Measurements from ENCODE around the gene RNF208.
"Not testable (repeated sequence)": the region's sequence is repeated elsewhere in the genome, so short reads cannot be mapped to it uniquely, and the experiment has no call there.

Gene RNF208

DNA sequence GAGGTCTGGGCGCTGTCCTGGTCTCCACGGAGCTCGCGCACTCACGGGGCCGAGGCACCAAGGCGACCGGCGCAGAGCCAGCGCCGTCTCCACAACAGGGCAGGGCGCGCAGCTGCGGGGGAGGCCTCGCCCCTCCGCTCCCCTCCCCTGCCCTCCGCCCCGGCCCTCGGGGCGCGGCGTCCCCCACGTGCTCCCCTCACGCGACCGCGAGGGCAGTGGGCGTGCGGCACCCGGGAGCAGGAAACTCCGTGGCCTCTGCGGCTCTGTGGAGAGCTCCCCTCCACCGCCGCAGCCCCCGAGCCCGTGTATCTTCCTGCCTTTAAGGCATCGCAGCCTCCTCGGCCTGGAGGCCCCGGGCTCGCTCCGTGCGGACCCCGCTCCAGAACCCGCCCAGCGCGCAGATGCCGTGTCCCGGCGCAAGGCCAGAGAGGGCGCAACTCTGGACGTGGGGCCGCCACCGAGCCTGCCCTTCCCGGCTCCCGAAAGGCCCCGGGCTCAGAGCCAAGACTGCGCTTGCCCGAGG is 18.3 kb upstream of the RNF208 start:
- DNase-seq (ENCODE audit: low read depth in 3 of 3): peak in 2 of 3 experiments; percentile 51 to 66

DNA sequence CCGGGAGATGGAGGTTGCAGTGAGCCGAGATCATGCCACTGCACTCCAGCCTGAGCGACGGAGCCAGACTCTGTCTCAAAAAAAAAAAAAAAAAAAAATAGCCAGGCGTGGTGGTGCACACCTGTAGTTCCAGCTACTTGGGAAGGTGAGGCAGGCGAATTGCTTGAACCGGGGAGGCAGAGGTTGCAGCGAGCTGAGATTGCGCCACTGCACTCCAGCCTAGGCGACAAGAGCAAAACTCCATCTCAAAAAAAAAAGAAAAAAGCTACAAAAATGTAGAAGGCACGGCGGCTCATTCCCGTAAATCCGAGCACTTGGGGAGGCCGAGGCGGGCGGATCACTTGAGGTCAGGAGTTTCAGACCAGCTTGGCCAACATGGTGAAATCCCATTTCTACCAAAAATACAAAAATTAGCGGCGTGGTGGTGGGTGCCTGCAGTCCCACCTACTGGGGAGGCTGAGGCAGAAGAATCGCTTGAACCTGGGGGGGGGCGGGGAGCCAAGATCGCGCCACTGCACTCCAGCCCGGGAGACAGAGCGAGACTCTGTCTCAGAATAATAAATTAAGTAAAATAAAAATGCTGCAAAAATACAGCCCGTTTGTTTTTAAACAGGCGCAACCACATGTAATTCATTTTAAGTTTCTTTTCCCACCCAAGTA is 17.6 kb upstream of the RNF208 start:
- DNase-seq (ENCODE audit: low read depth in 3 of 3): not testable (repeated sequence)

DNA sequence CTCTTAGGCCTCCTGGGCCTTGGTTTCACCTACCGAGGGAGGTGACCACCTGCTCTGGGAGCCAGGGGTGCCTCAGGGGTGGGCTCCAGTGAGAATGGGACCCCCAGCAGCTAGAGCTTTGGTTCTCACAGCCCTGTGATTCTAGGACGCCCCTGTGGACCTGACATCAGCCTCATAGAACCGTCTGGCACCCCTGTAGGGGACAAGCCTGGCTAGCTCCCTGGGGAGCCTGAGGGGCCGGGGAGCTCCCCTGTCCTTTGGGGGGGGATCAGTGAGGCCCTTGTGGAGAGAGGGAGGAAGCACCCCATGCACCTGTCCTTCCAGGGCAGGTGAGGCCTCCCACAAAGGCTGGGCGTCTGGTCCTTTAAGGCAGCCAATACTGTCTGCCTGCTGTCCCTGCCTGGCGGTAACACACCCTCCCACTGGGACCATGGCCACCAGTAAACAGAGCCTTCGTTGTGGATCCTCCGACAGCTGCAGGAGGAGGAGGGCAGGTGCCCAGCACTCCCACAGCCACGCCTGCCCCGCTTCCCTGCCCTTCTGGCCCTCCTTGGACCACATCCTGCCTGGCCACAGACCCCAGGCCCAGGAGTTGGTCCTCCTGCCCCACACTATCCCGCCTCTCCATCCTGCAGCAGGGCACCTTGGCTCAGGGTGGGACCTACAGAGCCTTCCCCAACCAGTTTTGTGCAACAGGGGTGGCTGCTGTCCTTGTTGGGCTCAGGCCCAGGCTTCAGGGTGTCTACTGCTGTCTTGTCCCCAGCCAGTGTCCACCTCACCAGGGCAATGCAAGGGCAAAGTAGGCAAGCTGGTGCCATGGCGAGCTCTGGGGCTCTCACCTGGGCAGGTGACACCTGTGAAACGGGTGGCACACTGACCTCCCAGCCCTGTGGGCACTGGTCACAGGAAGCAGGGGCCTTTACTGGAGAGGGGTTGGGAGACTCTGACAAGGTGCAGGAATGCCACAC is 16.0 kb upstream of the RNF208 start:
- DNase-seq (ENCODE audit: low read depth in 3 of 3): no peak

DNA sequence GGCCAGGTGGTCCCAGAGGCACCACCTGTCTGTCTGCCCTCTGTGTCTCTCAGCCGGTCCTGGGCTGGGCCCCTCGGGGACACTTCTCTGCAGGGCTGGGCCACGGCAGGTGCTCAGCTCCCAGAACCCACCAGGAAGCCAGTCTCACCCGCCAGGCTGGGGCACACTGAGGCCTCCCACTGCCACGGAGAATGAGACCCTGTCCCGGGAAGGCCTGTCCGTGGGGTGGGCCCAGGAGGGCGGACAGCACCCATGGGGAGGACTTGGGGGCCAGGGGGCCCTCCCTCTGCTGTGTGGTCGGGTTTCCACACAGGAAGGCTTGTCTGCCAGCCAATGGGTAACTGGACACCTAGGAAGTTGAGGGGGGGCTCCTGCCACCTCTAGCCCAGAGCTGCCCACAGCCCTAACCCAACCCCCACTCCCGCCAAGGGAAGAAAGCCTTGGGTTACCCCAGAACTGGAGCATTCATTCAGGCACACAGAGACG is 14.9 kb upstream of the RNF208 start:
- no peak for DNase-seq (ENCODE audit: low read depth in 3 of 3)

DNA sequence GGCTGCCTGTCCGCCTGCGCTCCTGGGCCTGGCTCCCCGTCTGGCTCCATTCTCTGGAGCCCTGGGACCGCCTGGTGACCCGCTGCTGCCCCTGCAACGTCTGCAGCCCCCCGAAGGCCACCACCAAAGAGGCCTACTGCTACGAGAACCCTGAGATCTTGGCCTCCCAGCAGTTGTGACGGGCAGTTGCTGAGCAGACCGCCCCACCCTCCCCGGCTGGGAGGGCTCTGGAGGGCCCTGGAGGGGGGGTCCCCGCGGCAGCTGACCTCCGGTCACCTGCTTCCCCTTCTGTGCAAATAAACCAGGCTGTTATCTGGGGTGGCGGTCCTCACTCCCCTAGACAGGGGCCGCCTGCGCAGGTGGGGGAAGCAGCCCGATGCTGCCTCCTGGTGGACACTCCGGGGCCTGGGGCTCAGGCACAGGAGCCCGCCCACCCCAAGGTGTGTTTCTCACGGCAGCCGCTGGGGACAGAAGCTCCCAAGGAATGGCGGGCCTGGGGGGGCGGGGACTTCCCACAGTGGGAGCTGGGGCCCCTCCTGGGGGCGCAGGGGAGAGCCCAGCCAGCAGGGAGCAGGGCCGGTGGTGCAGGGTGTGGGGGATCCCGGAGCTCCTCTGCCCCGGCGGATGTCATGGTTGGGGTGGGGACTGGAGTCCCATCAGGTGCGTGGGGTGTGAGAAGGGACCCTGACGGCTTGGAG is 14.3 kb upstream of the RNF208 start:
- peak; percentile 84 to 90 (median 86) for DNase-seq (ENCODE audit: low read depth in 3 of 3)

DNA sequence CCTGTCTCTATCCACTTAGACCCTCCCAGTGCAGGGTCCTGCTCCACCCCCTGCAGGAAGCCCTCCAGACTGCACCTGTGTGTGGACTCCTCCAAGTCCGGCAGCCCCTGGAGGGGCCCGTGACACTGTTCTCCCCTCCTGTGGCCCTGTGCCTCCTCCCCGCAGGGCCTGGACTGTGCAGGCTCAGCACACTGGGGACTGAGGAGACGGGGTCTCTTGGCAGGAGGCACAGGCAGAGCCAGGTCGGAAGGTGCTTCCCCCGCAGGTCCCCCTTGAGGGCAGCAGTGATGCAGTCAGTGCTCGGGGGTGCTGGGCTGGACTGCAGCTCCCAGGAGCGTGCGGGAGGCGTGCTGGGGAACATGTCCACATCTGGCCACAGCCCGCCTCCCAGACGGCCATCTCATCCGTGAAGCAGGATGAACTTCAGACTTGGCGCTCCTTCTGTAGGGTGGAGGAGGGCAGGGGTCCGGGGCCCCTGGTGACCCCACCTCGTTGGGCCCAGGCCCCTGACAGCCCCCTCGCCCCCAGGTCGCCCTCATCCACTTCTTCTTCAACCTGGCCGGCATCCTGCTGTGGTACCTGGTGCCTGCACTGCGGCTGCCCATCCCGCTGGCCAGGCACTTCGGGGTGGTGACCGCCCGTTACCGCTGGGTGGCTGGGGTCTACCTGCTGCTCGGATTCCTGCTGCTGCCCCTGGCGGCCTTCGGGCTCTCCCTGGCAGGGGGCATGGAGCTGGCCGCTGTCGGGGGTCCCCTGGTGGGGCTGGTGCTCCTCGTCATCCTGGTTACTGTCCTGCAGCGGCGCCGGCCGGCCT is 13.6 kb upstream of the RNF208 start:
- no peak for DNase-seq (ENCODE audit: low read depth in 3 of 3)

DNA sequence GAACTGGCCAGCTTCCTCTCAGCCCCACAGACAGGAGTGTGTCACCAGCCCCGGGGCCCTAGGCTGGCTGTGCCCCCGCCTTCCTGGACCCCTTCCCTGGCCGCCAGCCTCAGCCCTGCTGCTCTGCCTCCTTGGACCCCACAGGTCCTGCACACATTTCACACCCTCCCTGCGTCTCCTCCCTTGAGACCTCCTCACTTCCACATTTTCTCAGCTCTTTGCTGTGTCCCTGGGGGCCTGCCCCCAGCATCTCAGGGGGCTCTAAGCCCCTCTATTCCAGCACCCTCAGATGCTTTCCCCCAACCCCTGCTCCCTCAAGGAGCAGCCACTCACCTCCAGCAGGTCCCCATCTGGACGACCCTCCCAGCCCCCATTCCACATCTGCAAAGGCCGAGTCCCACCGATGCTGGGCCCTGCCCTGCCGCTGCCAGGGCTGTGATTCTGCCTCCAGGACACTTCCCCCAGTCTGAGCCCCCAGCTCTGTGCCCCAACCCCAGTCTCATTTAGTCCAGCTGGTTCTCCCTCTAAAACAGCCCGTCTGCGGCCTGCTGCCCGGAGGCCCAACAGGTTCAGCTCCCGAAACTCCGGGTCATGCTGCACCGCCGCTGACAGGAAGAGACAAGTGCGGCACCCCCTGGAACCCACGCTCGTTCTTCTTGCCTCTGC is 12.9 kb upstream of the RNF208 start:
- no peak for DNase-seq (ENCODE audit: low read depth in 3 of 3)

DNA sequence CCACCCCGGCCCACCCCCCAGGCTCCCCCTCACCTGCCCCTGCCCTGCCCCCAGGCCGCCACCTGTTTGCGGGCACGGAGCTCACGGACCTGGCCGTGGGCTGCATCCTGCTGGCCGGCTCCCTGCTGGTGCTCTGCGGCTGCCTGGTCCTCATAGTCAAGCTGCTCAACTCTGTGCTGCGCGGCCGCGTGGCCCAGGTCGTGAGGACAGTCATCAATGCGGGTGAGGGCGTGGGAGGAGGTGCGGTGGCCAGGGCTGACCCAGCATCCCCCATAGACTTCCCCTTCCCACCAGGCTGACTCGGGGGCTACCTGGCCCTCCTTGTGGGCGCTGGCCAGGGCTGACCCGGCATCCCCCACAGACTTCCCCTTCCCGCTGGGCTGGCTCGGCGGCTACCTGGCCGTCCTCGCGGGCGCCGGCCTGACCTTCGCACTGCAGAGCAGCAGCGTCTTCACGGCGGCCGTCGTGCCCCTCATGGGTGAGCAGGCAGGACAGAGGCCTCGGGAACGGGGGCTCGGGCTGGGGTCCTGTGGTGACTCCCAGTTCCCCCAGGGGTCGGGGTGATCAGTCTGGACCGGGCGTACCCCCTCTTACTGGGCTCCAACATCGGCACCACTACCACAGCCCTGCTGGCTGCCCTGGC is 12.1 kb upstream of the RNF208 start:
- no peak for DNase-seq (ENCODE audit: low read depth in 3 of 3)

DNA sequence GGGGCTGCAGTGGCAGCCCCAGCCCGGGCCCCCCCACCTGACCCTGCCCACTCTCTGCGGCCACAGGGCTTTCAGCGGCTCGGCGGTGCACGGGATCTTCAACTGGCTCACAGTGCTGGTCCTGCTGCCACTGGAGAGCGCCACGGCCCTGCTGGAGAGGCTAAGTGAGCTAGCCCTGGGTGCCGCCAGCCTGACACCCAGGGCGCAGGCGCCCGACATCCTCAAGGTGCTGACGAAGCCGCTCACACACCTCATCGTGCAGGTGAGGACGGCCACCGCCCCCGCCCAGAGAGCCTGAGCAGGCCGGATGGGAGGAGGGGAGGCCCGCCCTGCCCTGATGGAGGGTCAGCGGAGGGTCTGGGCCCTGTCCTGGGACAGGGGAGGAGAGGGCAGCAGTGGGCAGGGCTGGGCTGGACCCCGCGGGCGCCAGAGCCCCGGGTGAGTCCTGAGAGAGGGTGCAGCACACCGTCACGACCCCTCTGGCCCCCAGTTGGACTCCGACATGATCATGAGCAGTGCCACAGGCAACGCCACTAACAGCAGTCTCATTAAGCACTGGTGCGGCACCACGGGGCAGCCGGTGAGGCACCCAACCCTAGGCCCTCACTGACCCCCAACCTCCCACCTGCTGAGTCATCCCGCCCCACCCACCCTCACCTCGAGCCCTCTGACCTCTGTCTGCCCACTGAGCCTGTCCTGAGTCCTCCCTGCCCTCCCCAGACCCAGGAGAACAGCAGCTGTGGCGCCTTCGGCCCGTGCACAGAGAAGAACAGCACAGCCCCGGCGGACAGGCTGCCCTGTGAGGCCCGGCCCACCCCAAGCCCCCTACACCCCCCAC is 11.3 kb upstream of the RNF208 start:
- DNase-seq (ENCODE audit: low read depth in 3 of 3): no peak

DNA sequence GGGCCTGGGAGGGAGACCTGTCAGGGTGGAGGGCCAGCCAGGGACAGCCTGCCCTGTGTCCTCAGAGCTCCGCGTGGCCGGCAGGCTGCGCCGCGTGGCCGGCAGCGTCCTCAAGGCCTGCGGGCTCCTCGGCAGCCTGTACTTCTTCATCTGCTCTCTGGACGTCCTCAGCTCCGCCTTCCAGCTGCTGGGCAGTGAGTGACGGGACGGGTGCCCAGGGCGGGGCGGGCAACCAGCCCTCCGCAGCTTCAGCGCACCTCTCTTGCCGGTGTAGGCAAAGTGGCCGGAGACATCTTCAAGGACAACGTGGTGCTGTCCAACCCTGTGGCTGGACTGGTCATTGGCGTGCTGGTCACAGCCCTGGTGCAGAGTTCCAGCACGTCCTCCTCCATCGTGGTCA is 10.5 kb upstream of the RNF208 start:
- DNase-seq (ENCODE audit: low read depth in 3 of 3): no peak

DNA sequence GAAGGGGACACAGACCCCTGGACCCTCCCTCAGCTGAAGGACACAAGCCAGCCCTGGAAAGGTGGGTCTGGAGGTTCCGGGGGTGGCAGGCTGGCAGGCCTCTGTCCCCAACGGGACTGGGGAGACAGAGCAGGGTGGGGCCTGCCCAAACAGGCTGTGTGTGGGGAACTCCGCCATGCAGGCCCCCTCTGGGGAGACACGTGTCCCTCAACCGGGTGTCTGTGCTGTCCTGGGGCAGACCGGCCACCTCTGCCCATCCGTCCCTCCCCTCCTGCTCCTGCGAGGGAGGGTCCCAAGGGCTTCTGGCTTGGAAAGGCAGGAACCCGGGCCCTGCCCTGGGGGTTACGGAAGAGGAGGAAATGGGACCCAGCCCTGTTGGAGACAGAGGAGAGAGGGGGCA is 10.1 kb upstream of the RNF208 start:
- DNase-seq (ENCODE audit: low read depth in 3 of 3): no peak

DNA sequence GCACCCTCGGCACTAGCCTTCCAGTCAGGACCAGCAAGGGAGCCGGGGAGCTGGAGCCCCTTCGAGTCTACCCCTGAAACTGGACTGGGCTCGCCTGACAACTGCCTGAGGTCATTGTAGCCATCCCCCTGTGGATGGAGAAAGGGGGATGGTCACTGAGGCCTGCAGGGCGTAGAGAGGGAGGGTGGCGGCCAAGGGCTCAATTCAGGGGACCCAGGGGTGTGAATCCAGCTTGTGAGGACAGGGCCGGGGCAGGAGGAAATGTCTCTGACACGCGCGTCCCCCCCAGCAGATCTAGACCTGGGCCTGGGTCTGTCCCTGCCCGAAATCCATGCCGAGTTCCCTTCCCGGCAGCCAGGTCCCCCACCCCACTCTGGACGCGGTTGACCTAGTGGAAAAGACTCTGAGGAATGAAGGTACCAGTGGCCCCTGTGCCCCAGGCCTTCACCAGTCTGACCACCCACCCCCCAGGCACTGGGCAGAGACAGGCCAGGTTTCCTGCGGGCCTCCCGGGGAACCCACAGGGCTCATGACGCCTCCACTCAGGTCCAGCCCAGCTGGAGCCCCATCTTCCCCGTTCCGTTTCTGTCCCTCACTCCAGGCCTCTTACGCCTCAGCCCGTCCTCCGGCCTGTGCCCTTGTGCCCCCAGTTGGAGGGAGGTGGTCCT is 9.5 kb upstream of the RNF208 start:
- no peak for DNase-seq (ENCODE audit: low read depth in 3 of 3)

DNA sequence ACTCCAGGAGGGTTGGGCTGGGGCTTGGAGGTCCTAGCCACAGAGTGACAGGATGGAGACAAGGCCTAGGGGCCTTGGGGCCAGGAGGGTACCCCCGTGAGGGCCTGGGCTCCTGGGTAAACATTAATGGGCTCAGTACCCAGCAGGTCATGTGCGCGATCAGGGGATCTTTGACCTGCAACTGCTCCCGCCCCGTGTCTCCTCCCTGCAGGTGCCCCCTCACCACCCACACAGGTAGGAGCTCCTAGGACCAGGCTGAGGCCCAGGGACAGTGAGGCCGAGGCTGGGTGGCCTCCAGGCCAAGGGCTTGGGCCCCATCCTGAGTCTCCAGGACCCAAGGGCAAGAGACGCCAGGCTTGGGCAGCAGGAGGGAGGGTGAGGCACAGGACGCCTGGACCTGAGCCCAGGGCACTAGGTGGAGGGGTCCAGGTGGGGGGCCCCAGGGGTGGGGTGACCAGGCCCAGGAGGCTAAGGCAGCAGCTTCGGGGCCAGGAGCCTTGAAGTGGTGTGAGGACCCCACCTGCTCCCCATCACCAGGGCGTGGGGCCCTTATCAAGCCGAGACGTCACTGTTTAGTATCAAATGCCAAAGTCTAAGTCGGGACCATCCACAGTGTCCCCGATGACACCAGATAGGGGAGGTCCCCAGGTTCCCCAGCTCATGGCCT is 8.8 kb upstream of the RNF208 start, which contains the start of gene SLC34A3:
SLC34A3 (plus strand) TSS at position 197 of the 667 bp plus-strand sequence. CDS start 802 bp downstream, outside the sequence.
- DNase-seq (ENCODE audit: low read depth in 3 of 3): no peak

DNA sequence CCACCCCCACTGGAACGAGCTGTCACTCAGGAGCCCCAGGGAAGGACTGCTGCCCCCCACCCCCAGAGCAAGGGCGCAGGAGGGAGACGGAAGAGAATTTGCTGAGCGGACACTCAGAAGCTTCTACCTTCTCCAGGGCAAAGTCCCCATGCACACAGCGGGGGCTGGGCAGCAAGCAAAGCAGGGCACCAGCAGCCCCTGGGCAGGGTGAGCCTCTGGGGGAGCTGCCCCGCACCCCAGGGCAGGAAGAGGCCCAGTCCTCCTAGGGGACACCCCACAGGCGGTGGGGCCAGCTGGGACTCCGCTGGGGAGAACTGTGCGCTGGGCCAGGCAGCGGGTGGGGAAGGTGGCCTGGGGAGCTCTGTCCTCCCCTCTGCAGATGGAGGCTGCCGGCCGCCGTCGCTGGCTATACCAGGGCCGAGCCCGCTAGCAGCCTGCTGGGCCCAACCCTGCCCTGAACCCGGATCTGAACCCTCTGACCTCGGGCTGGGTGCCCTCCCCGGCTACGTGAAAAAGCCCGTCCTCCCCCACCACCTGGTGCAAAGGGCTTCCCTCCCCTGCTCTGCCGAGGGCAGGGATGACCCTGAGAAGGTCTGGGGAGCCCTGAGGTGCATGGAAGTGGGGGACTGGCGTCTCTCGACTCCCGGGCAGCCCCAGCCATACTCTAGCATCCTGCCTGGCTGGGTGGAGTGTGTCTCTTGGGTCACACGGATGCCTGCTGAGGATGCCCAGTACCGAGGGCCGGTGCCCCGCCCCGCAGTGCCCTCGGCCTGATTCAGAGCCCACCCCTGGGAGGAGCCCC is 8.1 kb upstream of the RNF208 start:
- DNase-seq (ENCODE audit: low read depth in 3 of 3): no peak

DNA sequence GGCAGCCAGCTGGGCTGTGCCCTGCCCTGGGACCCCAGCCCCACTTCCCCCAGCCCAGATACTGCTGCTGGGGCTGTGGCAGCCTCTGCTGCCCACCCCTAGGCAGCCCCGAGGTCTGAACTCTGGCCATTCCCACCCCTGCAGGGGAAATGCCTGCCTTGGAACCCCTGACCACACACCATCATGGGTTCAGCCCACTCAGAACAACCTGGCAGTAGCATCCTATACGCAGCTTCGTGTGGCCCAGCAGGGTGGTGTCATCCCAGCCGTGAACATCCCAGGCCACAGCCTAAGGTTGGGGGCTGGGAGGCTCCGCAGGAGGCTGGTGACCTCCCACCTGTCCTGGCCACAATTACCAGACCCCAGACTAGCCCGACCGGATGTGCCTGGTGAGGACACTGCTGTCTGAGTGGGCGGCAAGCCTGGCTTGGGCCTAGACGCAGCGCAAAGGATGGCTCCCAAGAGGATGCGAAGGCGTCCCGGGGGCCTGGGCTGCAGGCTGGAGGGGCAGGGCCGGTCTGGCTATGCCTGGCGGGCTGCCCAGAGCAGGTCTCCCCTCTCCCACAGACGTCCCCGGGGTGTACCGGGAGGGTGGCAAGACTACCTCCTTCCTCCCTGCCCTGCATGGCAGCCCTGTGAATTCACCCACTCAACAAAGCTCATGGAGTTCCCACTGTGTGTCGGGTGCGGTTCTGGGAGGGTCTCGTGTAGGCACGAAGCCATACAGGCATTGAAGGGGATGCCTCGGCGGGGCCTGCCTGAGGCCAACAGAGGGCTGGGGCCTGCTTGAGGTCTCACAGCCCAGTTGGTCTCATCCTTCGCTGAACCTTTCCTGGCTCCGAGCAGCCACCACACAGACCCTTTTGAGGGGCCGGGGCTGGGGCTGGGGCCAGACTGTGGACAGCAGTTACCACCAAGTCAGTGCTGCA is 7.2 kb upstream of the RNF208 start:
- DNase-seq (ENCODE audit: low read depth in 3 of 3): no peak

DNA sequence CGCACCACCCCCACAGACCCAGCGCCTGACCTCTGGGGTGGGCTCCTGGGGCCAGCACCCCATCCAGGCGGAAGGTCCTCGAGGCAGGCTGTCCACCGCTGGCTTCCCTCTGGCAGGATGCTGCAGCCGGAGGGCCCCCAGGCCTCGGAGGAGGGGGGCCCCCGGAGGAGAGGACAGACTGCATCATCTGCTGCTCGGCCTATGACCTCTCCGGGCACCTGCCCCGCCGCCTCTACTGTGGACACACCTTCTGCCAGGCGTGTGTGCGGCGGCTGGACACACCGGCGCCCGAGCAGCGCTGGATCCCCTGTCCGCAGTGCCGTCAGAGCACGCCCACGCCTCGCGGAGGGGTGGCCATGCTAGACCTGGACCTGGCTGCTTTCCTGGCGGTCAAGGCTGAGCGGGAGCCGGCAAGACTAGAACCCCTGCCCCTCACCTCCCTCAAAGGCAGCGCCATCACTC is 6.5 kb upstream of the RNF208 start:
- no peak for DNase-seq (ENCODE audit: low read depth in 3 of 3)
